DLD1 (cell line): ENCODE measurements around the gene PTPN14.

ENCODE experiments used
- in situ Hi-C: cut with HindIII; loops from 2 replicates; pipeline ENCODE4 v1.10.0; 2017; ENCODE audit warnings: low sequenced_read_pairs

The PTPN14 gene

GRCh38 chr1:214349008-214349407 lies 202.4 kb downstream of the PTPN14 start:
- in situ Hi-C loops = loop anchor here (25.0 kb wide), 1 partner anchor 238 kb away; no protein-coding TSS in a partner anchor

GRCh38 chr1:214344897-214345296 lies 206.5 kb downstream of the PTPN14 start:
- in situ Hi-C loops = loop anchor here (25.0 kb wide), 1 partner anchor 242 kb away; no protein-coding TSS in a partner anchor

- in situ Hi-C loops = loop anchor here (25.0 kb wide), 1 partner anchor 245 kb away; no protein-coding TSS in a partner anchor
Observed at GRCh38 chr1:214342525-214342924, 208.9 kb downstream of the PTPN14 start.

- in situ Hi-C loops = loop anchor here (25.0 kb wide), 1 partner anchor 245 kb away; no protein-coding TSS in a partner anchor
Observed at GRCh38 chr1:214341932-214342331, 209.5 kb downstream of the PTPN14 start.

GRCh38 chr1:214341459-214341858 lies 209.9 kb downstream of the PTPN14 start:
- in situ Hi-C loops = loop anchor here (25.0 kb wide), 1 partner anchor 246 kb away; no protein-coding TSS in a partner anchor

- in situ Hi-C loops = loop anchor here (25.0 kb wide), 1 partner anchor 249 kb away; no protein-coding TSS in a partner anchor
Observed at GRCh38 chr1:214338212-214338611, 213.2 kb downstream of the PTPN14 start.

- in situ Hi-C loops = loop anchor here (25.0 kb wide), 1 partner anchor 250 kb away; no protein-coding TSS in a partner anchor
Observed at GRCh38 chr1:214337511-214337910, 213.9 kb downstream of the PTPN14 start.

GRCh38 chr1:214337015-214337414 lies 214.4 kb downstream of the PTPN14 start:
- in situ Hi-C loops = loop anchor here (25.0 kb wide), 1 partner anchor 250 kb away; no protein-coding TSS in a partner anchor

- in situ Hi-C loops = loop anchor here (25.0 kb wide), 1 partner anchor 252 kb away; no protein-coding TSS in a partner anchor
Observed at GRCh38 chr1:214335567-214335966, 215.8 kb downstream of the PTPN14 start.

GRCh38 chr1:214332946-214333798 lies 218.2 kb downstream of the PTPN14 start:
- in situ Hi-C loops = loop anchor here (25.0 kb wide), 1 partner anchor 254 kb away; no protein-coding TSS in a partner anchor

- in situ Hi-C loops = loop anchor here (25.0 kb wide), 1 partner anchor 255 kb away; no protein-coding TSS in a partner anchor
Observed at GRCh38 chr1:214331827-214332423, 219.5 kb downstream of the PTPN14 start.

- in situ Hi-C loops = loop anchor here (25.0 kb wide), 1 partner anchor 256 kb away; no protein-coding TSS in a partner anchor
Observed at GRCh38 chr1:214331180-214331579, 220.2 kb downstream of the PTPN14 start.

- in situ Hi-C loops = loop anchor here (25.0 kb wide), 1 partner anchor 257 kb away; no protein-coding TSS in a partner anchor
Observed at GRCh38 chr1:214330715-214331114, 220.7 kb downstream of the PTPN14 start.

GRCh38 chr1:214330222-214330621 lies 221.2 kb downstream of the PTPN14 start:
- in situ Hi-C loops = loop anchor here (25.0 kb wide), 1 partner anchor 257 kb away; no protein-coding TSS in a partner anchor

- in situ Hi-C loops = loop anchor here (25.0 kb wide), 1 partner anchor 258 kb away; no protein-coding TSS in a partner anchor
Observed at GRCh38 chr1:214329470-214330220, 221.8 kb downstream of the PTPN14 start.

- in situ Hi-C loops = loop anchor here (25.0 kb wide), 1 partner anchor 258 kb away; no protein-coding TSS in a partner anchor
Observed at GRCh38 chr1:214328770-214329469, 222.5 kb downstream of the PTPN14 start.

GRCh38 chr1:214327514-214327913 lies 223.9 kb downstream of the PTPN14 start:
- in situ Hi-C loops = loop anchor here (25.0 kb wide), 1 partner anchor 260 kb away; no protein-coding TSS in a partner anchor

GRCh38 chr1:214326406-214326805 lies 225.0 kb downstream of the PTPN14 start:
- in situ Hi-C loops = loop anchor here (25.0 kb wide), 1 partner anchor 261 kb away; no protein-coding TSS in a partner anchor
